Activated T-helper 1 cell treated with Interleukin-2 at 50 U/mL for 16 hours (primary cell): ENCODE measurements around the gene TAS2R46.
"Not testable (repeated sequence)": the region's sequence is repeated elsewhere in the genome, so short reads cannot be mapped to it uniquely, and the experiment has no call there.

Source experiments
- DNase-seq: peaks from one replicate; pipeline ENCODE4 v3.0.0-alpha.2; 2020; ENCODE audit warnings: low read depth

Gene TAS2R46

DNA sequence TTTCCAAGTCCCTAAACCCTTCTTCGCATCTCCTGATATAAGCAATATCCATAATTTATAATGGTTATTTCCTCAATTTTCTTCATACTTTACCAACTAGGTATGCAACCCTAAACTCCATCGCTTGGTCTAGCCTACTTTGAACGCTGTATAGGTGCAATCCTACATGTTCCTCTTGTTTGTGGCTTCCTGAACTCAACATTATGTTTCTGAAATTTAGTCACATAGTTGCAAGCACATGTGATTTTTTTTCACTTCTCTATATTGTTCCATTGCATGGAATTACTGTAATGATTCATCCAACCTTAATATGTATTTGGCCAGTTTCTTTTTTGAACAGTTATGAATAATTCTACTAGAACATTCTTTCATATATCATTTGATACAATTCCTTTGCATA is 28.1 kb downstream of the TAS2R46 start:
- DNase-seq = not testable (repeated sequence)

DNA sequence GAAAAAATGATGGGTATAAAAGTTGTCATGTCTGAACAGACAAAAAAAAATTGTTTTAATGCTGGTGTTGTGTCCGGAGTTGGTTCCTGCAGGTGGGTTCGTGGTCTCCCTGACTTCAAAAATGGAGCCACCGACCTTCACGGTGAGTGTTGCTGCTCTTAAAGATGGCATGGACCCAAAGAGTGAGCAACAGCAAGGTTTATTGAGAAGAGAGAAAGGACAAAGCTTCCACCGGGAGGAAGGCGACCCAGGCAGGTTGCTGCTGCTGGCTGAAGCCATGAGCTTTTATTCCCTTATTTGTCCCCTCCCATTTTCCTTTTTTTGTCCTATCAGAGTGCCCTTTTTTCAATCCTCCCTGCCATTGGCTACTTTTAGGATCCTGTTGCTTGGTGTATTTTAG is 30.8 kb downstream of the TAS2R46 start, which contains the start of gene TAS2R31:
TAS2R31 (minus strand) TSS at position 101 of the 400 bp plus-strand sequence; CDS start at position 29, 72 bp downstream.
- DNase-seq = no peak

DNA sequence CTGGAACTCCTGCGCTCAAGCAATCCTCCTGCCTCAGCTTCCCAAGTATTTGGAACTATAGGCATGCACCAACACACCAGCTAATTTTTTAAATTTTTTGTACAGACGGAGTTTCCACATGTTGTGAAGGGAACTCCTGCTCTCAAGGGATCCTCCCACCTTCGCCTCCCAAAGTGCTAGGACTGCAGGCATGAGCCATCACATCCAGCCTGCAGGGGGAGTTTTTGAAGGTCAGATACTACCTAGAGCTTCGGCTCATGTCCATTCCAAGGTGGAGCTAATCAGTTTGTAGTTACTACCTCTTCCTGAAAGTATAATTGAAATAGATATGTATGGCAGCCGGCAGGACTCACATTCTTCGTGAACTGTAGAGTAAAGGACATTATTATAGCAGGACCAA is 36.0 kb downstream of the TAS2R46 start:
- no peak for DNase-seq

DNA sequence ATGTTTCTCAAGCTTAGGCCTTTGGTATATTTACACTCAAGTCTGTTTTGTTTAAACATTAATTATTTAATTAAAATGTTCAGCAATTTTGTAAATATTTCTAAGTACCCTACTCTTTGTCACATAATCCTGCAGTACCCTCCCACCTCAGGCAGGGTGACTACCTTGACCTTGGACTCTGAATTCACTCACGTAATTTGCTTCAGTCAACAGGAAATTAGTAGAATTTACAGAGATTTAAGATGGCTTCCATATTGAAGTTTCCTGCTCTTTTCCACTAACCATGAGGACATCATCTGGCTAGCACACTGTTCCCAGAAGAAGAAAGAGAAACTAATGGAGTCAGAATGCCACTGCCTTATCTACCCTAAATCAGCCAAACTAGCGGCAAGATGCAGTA is 38.7 kb downstream of the TAS2R46 start:
- DNase-seq = no peak

DNA sequence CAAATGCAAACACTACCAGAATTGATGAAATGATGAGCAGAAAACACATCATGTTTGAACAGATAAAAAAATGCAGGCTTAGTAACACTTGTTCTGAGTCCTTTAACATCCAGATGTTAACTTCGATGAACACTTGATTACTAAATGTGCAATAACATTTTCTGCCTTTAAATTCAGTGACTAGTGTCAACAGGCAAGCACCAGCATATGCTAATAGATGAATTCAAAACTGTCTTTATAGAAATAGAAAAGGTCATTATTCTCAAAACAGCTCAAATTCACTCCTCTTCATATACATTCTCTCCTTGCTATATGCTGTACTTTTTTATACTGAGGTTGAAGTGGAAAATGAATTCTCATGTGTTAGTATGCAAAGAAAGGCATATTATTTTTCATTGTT is 39.6 kb downstream of the TAS2R46 start, which contains the start of gene TAS2R19:
TAS2R19 (minus strand) TSS at position 101 of the 400 bp plus-strand sequence; CDS start at position 52, 49 bp downstream.
- no peak for DNase-seq

DNA sequence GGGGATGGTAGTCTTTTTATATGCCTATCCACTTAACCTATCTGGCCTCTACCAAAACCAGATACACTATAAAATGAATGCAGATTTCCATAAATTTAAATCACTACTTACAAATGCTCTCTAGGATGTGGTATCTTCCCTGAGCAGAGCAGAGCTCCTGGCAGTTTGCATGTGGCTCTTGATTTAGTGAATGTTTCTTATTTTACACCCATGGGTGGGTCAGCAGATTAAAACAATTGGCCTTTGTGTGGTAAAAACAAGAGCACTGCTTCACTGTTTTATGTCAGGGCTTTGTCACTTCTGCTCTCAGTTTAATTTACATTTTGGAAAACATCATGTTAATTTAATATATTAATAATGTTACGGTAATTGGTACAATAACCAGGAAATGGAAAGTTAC is 45.2 kb downstream of the TAS2R46 start:
- DNase-seq = no peak

DNA sequence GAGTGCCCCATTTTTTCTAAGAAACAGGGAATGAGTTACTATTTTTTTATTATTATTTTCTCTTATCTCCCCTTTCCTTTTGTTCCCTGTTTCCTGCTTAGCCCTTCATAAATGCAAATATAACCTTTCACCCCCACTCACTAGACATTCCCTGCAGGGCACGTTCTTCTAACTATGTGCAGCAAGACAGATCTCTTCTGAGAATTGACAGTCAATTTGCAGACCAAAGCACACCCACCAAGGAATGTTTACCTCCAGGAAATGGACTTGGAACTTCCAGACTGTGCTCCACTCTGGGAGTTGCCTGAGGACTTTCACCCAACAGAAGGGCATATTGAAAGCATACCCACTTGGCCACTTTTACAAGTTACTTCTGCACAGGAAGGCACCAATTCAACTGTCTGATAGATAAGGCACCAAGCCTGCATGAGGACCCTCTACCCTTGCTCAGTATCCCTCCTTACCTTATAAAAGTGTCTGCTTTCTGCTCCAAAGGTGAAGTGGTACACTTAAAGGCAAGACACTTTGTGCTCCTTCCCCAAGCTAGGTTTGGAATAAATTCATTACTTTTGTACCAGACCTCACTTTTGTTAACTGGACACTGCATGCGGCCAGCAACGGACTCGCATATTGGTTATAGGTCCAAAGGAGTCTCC is 46.2 kb downstream of the TAS2R46 start:
- DNase-seq = no peak

DNA sequence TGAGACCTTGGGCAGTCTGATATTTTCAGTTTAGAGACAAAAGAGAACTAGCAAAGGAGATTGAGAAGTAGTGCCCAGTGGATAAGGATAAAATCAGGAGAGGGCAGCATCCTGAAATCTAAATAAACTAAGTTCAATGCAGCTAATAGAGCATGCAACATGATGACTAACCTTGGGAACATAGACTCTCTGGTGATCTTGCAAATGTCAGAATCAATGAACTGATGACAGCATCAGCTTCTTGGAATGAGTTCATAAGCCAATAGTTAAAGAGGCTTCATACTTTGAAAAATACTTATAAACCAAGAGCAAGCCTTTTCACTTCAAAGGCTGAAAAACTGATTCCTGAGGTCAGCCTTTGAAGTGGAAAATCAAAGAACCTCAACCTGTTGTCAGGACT is 47.9 kb downstream of the TAS2R46 start:
- DNase-seq = no peak
